DOHH2 (cell line): ENCODE data around the gene PRSS37.

Experiments used
- H3F3A ChIP-seq: fragments of 200-600 bp; sonication (generic), shearing (Covaris generic); 2 replicates; pipeline ENCODE4 v1.6.0; 2016; ENCODE audit warnings: antibody characterized with exemption, mild to moderate bottlenecking; ENCODE audit not compliant: control insufficient read depth, insufficient read depth
- H3K27ac ChIP-seq: fragments of 200-600 bp; sonication (generic); 2 replicates; pipeline ENCODE4 v1.5.1; 2014; ENCODE audit warnings: low read depth, mild to moderate bottlenecking, low read length, moderate library complexity
- H3K27me3 ChIP-seq: fragments of 200-600 bp; sonication (generic); 2 replicates; pipeline ENCODE4 v1.6.1; 2014; ENCODE audit warnings: mild to moderate bottlenecking, low read length, mixed read lengths; ENCODE audit not compliant: control insufficient read depth
- H3K36me3 ChIP-seq: fragments of 200-600 bp; sonication (generic); 2 replicates; pipeline ENCODE4 v1.6.1; 2014; ENCODE audit warnings: mild to moderate bottlenecking, low read length, moderate library complexity, mixed read lengths; ENCODE audit not compliant: control insufficient read depth
- H3K4me1 ChIP-seq: fragments of 200-600 bp; sonication (generic); 2 replicates; pipeline ENCODE4 v1.6.1; 2014; ENCODE audit warnings: mild to moderate bottlenecking, low read length, mixed read lengths; ENCODE audit not compliant: control insufficient read depth
- H3K4me2 ChIP-seq: fragments of 200-600 bp; sonication (generic); 2 replicates; pipeline ENCODE4 v1.6.0; 2014; ENCODE audit warnings: mild to moderate bottlenecking, low read length, moderate library complexity
- H3K4me3 ChIP-seq: fragments of 200-600 bp; sonication (generic); 2 replicates; pipeline ENCODE4 v1.5.1; 2014; ENCODE audit warnings: mild to moderate bottlenecking, low read length, mixed read lengths
- H3K79me2 ChIP-seq: fragments of 200-600 bp; sonication (generic); 2 replicates; pipeline ENCODE4 v1.6.1; 2014; ENCODE audit warnings: mild to moderate bottlenecking, low read length, mixed read lengths; ENCODE audit not compliant: control insufficient read depth
- H3K9me2 ChIP-seq: fragments of 200-600 bp; sonication (generic); replicated peaks from 2 replicates; pipeline ENCODE4 v1.6.1; 2014; ENCODE audit warnings: mild to moderate bottlenecking, low read length, mixed read lengths; ENCODE audit not compliant: control insufficient read depth
- H3K9me3 ChIP-seq: fragments of 200-600 bp; sonication (generic); 2 replicates; pipeline ENCODE4 v1.6.1; 2014; ENCODE audit warnings: antibody characterized with exemption, low read length, mixed read lengths; ENCODE audit not compliant: control insufficient read depth, insufficient read depth
- H4K20me1 ChIP-seq: fragments of 200-600 bp; sonication (generic); 2 replicates; pipeline ENCODE4 v1.6.0; 2014; ENCODE audit warnings: low read depth, mild to moderate bottlenecking, antibody characterized with exemption, low read length, moderate library complexity; ENCODE audit not compliant: control insufficient read depth, insufficient read depth
- CTCF ChIP-seq: fragments of 200-600 bp; sonication (generic); IDR thresholded peaks from one replicate; pipeline ENCODE4 v1.5.1; 2014; ENCODE audit warnings: antibody characterized with exemption, mild to moderate bottlenecking, low read depth, low read length; ENCODE audit not compliant: poor library complexity, severe bottlenecking
- EZH2phosphoT487 ChIP-seq: fragments of 200-600 bp; sonication (generic); IDR thresholded peaks from 2 replicates; pipeline ENCODE4 v1.6.1; 2017; ENCODE audit warnings: borderline replicate concordance, mild to moderate bottlenecking, antibody characterized with exemption, low read length, moderate library complexity, mixed read lengths

PRSS37 gene

GRCh38 chr7:141880960-141881359 lies 39.7 kb upstream of the PRSS37 start:
- no peaks in the 10 kb centered on the region for H3K27me3 ChIP-seq
- no peaks in the 10 kb centered on the region for H3K9me3 ChIP-seq
- H3K79me2 ChIP-seq: no peaks in the 10 kb centered on the region
- no peaks in the 10 kb centered on the region for H3K4me1 ChIP-seq
- H3F3A ChIP-seq: no peaks in the 10 kb centered on the region
- no peak overlapping the region for H3K27ac ChIP-seq
- H3K4me2 ChIP-seq: no peak overlapping the region
- H3K36me3 ChIP-seq: no peaks in the 10 kb centered on the region
- TF ChIP-seq CTCF: no peak
- no peak for TF ChIP-seq EZH2phosphoT487
- H3K4me3 ChIP-seq: no peak overlapping the region
- no peaks in the 10 kb centered on the region for H3K9me2 ChIP-seq
- no peaks in the 10 kb centered on the region for H4K20me1 ChIP-seq

DNA sequence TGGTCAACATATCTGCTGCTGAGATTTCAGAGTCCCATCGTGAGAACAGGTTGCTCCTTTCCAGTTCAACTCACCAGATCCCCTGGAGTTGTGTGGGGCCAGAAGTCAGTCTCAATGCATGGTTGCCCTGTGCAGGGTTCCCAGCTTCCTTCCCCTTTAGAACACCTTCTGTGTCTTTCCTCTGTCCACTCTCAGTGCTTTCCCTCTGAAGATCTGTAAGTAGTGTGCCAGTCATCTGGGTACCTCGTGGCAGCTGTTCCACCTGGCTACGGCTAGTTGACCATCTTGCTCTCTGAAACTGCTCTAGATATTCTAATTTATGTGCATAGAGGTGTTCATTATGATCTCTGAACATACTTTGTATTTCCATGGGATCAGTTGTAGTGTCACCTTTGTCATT lies 36.1 kb upstream of the PRSS37 start:
- H4K20me1 ChIP-seq: no peaks in the 10 kb centered on the region

GRCh38 chr7:141876371-141876770 lies 35.1 kb upstream of the PRSS37 start:
- no peaks in the 10 kb centered on the region for H3K4me1 ChIP-seq
- no peaks in the 10 kb centered on the region for H3F3A ChIP-seq
- TF ChIP-seq EZH2phosphoT487 (no peak), CTCF (no peak)
- H4K20me1 ChIP-seq: no peaks in the 10 kb centered on the region
- no peaks in the 10 kb centered on the region for H3K9me2 ChIP-seq
- H3K27ac ChIP-seq: no peak overlapping the region
- no peaks in the 10 kb centered on the region for H3K79me2 ChIP-seq
- H3K9me3 ChIP-seq: no peaks in the 10 kb centered on the region
- H3K36me3 ChIP-seq: no peaks in the 10 kb centered on the region
- no peaks in the 10 kb centered on the region for H3K27me3 ChIP-seq
- no peak overlapping the region for H3K4me3 ChIP-seq
- H3K4me2 ChIP-seq: no peak overlapping the region

More for the DNA sequence above, 36.1 kb upstream of the PRSS37 start:
- Histone ChIP-seq H3K4me2 (no peak overlapping the region), H3K4me1 (no peaks in the 10 kb centered on the region), H3K9me2 (no peaks in the 10 kb centered on the region), H3F3A (no peaks in the 10 kb centered on the region), H3K27ac (no peak overlapping the region), H3K27me3 (no peaks in the 10 kb centered on the region), H3K36me3 (no peaks in the 10 kb centered on the region), H3K4me3 (no peak overlapping the region), H3K79me2 (no peaks in the 10 kb centered on the region), H3K9me3 (no peaks in the 10 kb centered on the region)
- TF ChIP-seq EZH2phosphoT487 (no peak), CTCF (no peak)

- no peak overlapping the region for H3K4me3 ChIP-seq
- no peaks in the 10 kb centered on the region for H3K79me2 ChIP-seq
- H3K4me2 ChIP-seq: no peak overlapping the region
Observed at GRCh38 chr7:141875453-141875852, 34.2 kb upstream of the PRSS37 start.

More at GRCh38 chr7:141875453-141875852, 34.2 kb upstream of the PRSS37 start:
- Histone ChIP-seq H3K9me3 (no peaks in the 10 kb centered on the region), H3K27ac (no peak overlapping the region), H3K4me1 (no peaks in the 10 kb centered on the region), H3K27me3 (no peaks in the 10 kb centered on the region), H3F3A (no peaks in the 10 kb centered on the region), H3K9me2 (no peaks in the 10 kb centered on the region), H3K36me3 (no peaks in the 10 kb centered on the region), H4K20me1 (no peaks in the 10 kb centered on the region)
- no peak for TF ChIP-seq CTCF
- no peak for TF ChIP-seq EZH2phosphoT487
